ENCODE results near the gene MRPL12.

The MRPL12 gene

DNA sequence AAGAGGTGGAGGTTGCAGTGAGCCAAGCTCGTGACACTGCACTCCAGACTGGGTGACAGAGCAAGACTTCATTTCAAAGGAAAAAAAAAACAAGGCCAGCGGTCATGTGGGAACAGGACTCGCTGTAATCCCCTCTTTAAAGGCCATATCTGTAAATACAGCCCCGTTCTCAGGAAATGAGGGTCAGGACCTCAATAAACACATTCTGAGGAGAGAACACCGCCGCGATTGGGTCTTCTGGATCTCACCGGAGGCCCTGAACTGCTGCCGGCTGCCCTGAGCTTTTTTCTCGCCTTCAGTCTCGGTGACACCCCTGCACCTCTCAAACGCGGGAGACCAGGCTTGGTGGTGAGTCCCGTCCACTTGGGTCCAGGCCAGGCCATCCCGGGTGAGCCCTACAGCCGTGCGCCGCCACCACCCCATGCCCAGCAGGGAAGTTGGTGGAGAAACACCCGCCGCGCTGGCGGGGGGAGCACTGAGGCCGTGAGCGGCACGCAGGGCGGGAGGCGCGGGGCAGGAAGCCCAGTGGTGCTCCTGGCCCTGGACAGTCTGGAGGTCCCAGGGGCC is 37.3 kb downstream of the MRPL12 start:
- DNase-seq (ENCODE audit: low read depth, low spot score), result no peak

DNA sequence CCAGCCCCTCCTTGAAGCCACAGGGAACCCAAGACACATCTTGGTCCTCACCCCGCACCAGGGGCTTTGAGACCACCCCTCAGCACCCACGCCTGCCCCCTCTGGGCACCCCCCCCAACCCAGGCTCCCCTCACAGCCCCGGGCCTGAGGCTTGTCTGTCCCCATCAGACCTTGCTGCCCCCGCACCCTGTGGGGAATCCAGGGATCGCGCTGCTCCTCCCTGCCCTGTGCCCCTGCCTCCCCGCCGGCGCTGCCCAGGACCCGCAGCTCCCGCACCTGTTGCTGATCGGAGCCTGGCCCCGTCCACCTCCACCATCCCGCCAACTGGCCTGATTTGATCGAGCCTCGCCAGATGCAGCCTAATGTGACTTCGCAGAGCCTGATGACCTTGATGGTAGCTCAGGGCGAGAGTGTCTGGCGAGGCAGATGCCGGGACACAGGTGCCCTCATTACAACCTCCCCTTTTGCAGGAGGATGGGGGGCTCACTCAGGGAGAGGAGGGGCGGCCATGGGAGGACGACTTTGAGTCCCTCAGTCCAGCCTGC is 38.0 kb downstream of the MRPL12 start:
- no peak for DNase-seq (ENCODE audit: low read depth, low spot score)

DNA sequence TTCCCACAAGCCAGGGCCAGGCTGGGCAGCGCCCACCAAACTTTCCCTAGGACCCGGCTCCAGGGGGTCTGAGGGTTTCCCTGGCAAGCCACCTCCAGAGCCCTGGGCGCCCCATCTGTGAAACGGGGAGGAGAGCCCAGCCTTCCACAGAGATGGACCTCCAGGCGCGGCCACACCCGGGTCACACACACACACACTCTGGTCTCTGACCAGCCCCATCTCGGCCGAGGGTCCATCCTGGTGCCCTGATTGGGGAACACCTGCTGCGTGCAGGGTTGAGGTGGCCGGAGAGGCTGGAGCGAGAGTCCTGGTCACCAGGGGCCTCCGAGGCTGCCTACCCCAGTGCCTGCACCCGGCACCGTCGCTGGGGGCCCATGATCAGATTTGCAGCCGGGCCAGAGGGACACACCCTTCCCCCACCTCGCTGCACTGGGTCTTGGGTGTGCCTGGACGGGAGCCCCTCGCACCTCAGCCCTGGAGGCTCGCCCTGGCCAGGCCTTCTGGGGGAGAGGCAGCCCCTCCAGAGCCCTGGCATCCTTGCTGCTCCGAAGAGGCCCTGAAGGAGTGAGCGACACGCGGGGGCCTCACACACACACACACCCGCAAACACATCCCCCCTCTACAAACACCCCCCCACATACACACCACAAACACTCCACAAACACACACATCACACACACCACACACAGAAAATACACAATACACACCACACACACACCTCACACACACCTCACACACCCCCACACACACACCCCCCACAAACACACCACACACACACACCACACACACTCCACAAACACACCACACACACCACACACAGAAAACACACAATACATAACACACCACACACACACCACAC is 38.7 kb downstream of the MRPL12 start:
- DNase-seq (ENCODE audit: low read depth, low spot score), result no peak

Measured in activated CD4-positive, CD25-positive, alpha-beta regulatory T cell treated with anti-CD3 and anti-CD28 coated beads, Interleukin-2, amount 50 U/mL, for 16 hours (primary cell).